Measurements from ENCODE around the gene TCEA3.

The TCEA3 gene

DNA sequence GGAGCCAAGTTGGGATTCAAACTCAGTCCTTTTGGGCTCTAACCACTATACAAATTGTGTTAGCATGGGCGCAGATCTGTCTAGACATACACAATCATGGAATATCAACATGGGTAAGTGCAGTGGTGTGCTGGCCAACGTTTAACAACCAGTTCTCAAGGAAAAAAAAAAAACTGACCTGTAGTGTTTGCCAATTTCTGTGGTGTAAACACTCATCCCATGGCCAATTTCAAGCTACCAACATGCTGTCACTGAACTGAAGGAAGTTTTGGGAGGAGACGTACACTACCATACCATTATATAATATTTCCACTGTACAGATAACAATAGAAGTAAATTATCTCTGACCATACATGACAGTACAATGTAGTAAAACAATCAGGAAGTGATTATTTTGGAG is 3.2 kb downstream of the TCEA3 start:
- no peak for DNase-seq (ENCODE audit: low read depth)

GRCh38 chr1:23420778-23421177 is 3.8 kb downstream of the TCEA3 start:
- DNase-seq (ENCODE audit: low read depth) = no peak

DNA sequence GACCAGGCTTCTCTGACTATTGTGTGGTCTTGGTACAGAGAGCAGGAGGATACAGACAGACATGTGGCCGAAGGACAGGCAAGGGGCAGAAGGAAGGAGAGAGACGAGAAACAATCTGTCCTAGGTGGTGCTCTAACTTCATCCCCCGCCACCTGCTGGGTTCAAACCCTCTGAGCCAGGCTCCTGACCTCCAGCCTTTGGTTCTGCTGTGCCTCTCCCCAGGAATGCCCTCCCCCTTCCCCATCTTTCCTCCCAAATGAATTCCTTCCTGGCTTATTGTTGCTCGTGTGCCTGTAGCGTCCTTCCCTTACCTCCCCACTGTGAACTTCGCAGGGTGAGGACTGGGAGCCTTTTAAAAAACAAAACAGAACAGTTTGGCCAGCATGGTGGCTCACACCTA is 5.4 kb downstream of the TCEA3 start:
- no peak for DNase-seq (ENCODE audit: low read depth)

DNA sequence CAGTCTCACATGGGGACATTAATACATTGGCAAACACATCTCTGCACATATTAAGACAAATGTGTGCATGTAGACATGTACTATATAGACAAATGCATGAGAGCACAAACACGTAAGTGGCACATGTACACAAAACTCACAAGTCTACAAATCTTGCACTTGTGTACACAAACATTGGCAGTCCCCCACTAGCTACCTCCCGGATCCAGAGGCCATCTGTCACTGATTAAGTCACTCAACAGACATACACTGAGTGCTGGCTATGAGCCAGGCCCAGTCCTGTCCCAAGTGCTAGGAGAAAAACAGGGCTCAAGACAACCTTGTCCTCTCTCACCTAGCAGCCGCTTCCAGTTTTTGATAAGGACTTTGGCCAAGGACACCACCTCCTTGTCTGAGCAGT is 7.0 kb downstream of the TCEA3 start:
- DNase-seq (ENCODE audit: low read depth) = no peak

GRCh38 chr1:23416964-23417363 is 7.6 kb downstream of the TCEA3 start:
- no peak for DNase-seq (ENCODE audit: low read depth)

DNA sequence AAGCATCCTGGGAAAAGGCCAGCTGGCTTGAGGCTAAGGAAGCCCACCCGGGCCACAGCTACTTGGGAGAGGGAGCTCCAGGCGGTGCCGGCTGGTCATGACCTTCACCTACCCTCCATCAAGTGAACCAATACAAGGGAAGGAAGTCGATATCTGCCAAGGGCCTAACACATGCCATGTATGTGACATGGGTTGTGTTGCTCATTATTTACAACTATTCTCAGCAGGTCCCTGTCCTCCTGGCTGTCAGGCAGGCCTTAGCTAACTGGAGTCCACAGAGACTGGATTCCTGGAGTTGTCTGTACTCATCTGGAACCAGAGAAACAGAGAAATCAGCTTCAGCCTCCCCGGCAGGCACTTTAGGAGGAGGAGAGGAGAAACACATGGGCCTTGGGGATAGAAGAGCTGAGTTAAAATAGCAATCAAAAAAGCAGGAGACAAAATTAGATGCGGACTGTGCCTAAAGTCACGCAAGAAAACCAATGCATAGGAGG is 15.7 kb downstream of the TCEA3 start:
- no peak for DNase-seq (ENCODE audit: low read depth)

DNA sequence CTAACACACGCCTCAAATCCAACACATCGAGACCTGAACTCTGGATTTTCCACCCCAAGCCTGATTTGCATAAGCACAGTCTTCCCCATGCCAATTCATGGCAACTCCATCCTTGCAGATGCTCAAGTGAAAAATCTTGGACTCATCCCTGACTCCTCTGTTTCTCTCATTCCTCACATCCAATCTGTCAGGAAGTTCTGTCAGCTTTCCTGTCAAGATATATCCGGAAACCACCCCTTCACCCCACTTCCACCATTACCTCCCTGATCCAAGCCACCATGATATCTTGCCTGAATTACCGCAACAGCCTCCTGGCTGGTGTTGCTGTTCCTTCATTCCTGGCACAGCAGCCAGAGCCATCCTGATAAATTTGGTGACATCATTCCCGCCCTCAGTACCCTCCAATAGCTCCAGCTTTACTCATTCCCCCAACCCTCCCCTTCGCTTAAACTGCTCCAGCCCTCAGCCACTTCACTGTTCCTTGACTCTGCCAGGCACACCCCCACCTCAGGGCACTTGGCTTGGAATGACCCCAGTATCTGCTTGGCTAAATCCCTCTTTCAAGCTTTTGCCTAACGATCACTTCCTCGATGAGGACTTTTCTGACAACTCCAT is 17.4 kb downstream of the TCEA3 start:
- no peak for DNase-seq (ENCODE audit: low read depth)

GRCh38 chr1:23405946-23406345 is 18.6 kb downstream of the TCEA3 start:
- no peak for DNase-seq (ENCODE audit: low read depth)

GRCh38 chr1:23403735-23404486 is 20.6 kb downstream of the TCEA3 start:
- peak; percentile 78 for DNase-seq (ENCODE audit: low read depth)

DNA sequence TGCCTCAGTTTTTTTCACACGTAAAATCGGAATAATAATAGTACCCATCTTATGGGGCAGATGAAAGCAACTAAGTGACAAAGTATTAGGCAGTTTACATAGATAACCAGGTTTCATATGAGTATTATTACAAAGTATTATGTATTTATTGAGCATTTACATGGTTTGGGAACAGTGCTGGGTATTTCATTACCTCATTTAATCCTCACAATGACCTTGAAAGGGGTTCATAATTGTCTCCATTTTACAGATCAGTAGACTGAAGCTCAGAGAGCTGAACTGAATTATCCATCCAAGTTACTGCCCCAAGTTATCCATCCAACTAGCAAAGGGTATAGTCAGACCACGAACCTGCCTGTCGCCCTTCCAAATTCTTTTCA is 21.2 kb downstream of the TCEA3 start:
- DNase-seq (ENCODE audit: low read depth) = no peak

DNA sequence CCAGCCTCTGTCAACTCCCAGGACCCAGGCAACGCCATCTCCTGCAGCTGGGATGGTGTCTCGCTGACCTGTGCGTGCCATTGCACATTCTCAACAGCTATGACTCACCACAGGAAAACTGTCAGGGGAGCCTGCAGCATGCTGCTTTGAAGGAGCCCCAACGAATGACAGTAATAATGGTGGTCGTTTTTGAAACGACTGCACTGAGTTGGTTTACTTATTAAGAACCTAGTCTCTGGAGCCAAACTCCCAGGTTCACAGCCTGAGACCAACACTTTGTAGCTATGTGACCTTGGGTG is 21.6 kb downstream of the TCEA3 start:
- DNase-seq (ENCODE audit: low read depth) = no peak

DNA sequence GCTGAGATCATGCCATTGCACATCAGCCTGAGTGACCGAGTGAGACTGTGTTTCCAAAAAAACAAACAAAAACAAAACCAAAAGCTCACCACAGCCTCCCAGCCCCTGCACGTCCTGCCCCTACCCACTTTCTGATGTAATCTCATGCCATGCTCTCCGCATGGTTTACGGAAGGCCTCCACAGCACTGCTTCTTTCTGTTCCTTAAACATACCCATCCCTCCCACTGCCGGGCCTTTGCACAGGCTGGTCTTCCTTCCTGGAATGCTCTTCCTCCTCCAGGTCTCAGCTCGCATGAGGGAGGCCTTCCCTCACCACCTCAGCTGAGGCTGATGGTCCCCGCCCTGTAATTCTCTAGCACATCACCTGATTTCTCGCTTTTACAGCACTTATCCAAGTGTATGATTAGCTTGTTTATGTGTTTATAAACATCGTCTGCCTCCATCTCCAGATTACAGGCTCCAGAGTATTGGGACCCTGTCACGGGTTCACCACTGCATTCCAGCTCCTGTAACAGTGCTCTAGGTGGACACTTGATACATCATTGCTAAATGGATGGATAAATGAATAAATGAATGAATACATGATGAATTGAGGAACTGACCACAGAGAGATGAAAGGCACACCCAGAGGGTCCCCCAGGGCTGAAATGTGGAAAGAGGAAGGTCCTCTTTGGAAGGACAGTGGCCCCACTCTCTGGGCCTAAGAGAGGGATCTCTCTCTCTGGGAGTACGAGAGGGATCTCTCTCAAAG is 22.1 kb downstream of the TCEA3 start:
- DNase-seq (ENCODE audit: low read depth) = no peak

- DNase-seq (ENCODE audit: low read depth) = no peak
Measured at GRCh38 chr1:23401313-23401712, 23.2 kb downstream of the TCEA3 start.

GRCh38 chr1:23400324-23401114 is 24.0 kb downstream of the TCEA3 start:
- no peak for DNase-seq (ENCODE audit: low read depth)

GRCh38 chr1:23399229-23399628 is 25.3 kb downstream of the TCEA3 start:
- no peak for DNase-seq (ENCODE audit: low read depth)

- no peak for DNase-seq (ENCODE audit: low read depth)
Measured at GRCh38 chr1:23397908-23398307, 26.6 kb downstream of the TCEA3 start.

DNA sequence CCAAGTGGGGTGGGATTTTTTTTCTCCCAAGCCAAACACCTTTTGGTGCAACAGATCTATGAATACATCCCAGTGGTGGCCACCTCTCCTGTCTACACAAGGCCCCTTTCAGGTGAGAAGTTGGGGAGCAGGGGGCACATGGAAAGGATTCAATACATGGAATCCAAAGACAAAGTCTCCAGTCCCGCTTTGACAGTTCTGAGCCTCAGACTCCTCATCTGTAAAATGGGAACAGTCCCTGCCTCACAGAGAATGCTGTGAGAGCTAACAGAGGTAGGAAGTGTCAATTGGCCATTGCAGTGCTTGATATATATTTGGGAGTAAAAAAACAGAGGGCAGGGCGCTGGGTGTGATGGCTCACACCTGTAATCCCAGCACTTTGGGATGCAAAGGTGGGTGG is 28.2 kb downstream of the TCEA3 start:
- DNase-seq (ENCODE audit: low read depth) = no peak

- no peak for DNase-seq (ENCODE audit: low read depth)
Measured at GRCh38 chr1:23395849-23396248, 28.7 kb downstream of the TCEA3 start.

DNA sequence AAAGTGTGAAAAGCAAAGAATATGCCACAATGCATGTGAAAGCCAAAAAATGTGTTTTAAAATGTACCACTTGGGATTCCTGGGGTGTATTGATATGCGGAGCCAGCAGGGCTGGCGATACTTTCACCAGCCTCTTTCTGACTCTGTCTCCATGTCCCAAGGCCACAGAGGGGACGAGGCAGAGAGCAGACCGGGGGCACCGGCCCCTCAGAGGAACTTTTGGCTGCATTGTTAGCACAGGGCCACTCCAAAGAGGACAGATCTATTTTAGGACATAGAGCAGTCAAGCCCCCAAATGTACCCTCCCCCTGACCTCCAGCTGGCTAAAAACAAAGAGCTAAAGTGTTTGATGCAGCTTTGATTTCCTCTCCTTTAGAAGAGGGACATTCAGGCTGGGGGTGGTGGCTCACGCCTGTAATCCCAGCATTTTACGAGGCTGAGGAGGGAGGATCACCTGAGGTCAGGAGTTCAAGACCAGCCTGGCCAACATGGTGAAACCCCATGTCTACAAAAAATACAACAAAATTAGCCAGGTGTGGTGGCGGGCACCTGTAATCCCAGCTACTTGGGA is 29.3 kb downstream of the TCEA3 start:
- no peak for DNase-seq (ENCODE audit: low read depth)

- no peak for DNase-seq (ENCODE audit: low read depth)
Measured at GRCh38 chr1:23394684-23395083, 29.9 kb downstream of the TCEA3 start.

DNA sequence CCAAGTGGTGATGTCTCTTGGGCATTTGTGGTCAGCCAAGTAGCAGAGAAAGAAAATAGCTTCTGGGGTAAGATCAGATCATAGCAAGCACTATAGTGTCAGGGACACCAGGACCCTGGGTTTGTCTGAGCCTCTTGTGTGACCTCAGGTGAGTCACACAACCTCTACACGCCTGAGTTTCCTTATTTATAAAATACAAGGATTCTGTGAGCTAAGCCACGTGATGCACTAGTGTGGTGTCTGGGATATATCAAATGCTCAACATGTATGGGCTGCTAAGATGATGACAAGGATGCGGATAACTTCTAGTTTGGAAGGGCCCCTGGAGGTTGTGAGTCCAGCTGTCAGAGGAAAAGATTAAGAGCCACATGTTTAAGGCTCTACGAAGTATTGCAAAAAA is 30.4 kb downstream of the TCEA3 start:
- no peak for DNase-seq (ENCODE audit: low read depth)

GRCh38 chr1:23393706-23394105 is 30.8 kb downstream of the TCEA3 start:
- no peak for DNase-seq (ENCODE audit: low read depth)
